GM18502 (cell line): ENCODE results near the gene MYH6.

Source experiments
- ATAC-seq: cut with Tn5 transposase; IDR thresholded peaks from one replicate; pipeline ENCODE4 v1.9.1; 2021; ENCODE audit warnings: mild to moderate bottlenecking; ENCODE audit not compliant: unreplicated experiment, poor library complexity

Gene MYH6

DNA sequence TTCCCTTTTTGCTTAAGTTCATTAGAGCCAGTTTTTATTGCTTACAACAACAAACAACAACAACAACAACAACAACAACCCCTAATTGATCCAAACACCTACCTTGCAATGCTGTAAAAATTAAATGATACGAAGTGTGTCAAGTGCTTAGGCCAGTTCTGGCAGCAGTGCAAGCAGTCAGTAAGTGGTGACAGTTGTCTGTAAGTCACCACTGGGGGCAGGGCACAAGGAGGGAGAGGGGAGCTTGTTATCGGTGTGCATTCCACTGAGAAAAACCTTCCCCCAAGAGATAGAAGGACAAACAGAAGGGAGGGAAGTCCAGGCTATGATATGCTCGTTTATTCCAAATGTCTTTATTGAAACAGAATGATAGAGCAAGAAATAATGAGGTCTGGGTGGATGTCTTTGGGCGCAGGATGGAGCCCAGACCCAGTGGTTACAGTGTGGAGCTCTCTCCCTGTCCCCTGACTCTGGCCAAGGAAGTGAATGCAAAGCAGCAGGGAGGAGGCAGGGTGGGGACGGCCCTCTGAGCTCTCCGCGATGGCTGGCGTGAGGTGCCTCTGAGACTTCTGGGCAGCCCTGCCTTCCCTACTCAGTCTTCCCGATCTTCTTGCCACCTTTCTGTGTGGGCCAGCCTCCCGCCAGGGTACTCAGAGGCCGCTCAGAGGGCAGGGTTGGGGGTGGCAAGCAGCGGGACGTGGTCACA is 61.9 kb downstream of the MYH6 start:
- no peak for ATAC-seq

DNA sequence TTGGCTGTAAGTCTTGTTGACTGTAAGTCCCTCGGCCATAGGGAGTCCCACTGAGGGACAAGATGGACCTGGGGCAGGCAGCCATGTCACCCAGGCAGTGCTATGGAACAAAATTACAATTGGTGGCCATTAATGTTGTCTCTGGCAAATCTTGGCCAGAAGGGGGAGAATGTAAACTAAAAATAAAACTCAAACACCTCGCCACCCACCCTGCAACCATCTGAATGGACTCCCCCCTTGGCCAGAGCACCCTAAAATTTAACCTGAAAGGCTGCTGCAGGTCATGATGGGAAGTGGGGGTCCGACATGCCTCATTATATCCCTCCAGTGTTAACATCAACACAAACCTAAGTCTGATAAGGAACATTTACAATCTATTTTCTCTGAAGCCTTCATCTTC is 63.6 kb downstream of the MYH6 start:
- no peak for ATAC-seq

GRCh38 chr14:23339506-23340268 is 68.4 kb downstream of the MYH6 start:
- no peak for ATAC-seq

DNA sequence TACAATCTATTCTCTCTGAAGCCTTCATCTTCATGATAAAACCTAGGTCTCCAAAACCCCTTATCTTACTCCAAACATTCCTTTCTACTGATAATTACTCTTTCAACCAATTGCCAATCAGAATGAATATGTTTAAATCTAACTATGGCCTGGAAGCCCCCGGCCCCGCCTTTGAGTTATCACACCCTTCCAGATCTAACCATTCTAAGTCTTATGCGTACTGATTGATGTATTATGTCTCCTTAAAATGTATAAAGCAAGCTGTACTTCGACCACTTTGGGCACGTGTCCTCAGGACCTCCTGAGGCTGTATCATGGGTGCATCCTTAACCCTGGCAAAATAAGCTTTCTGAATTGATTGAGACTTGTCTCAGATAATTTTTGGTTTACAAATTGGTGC is 72.5 kb downstream of the MYH6 start:
- ATAC-seq: no peak
